GM19397 (cell line): ENCODE data around the gene SLCO3A1.

Source experiments
- ATAC-seq: cut with Tn5 transposase; IDR thresholded peaks from one replicate; pipeline ENCODE4 v1.9.1; 2021; ENCODE audit warnings: mild to moderate bottlenecking, moderate library complexity; ENCODE audit not compliant: unreplicated experiment

The SLCO3A1 gene

DNA sequence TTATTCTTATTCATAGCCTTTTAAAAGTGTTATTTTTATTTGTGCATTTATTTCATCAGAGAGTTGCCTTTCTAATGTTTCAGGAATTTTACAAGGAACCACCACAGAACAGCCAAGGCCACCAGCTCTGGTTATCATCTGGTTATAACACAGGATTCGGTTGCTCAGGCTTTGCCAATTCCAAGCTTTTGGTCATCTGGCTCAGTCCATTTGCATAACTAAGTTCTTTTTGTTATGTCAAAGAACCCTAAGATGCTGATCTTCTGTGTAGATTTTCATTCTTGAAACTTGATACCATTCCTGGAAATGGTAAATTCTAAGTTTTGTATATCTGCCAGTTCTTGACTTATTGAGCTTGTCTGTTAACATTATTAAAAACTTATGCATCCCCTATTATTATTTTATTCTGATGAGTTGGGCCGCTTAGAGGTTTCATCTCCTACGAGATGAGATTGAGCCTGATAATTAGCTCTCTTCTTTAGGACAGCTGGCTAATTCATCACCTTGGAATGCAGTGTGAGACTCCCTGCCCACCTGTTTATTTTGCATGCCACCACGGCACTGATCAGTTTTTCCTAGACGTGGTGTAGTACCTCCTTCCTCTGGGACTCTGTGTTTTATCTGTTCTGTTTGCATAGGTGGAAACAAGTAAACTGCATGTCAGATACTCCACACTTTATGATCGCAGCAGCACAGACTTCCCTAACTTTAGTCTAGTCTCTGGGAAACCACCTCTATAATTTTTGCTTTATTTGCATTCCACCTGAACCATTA, 264.8 kb downstream of the SLCO3A1 start:
- ATAC-seq: no peak

DNA sequence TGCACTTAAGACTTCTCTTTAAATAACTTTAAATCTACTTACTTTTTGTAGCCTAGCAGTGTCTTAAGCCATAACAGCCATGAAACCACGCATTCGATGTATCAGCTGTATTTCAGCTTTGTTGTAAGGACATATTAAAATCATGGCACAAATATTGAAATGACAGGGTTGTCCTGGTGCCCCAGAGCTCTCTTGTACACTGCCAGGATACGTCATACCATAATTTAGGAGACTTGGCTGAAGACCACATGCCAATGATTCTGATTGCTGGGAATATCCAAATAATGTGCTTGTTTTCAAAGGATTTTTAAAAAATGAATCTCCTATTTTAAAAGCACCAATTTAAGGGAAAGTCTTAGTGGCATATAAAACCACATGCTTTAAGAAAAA, 265.4 kb downstream of the SLCO3A1 start:
- ATAC-seq: no peak

- no peak for ATAC-seq
These were observed 266.7 kb downstream of the SLCO3A1 start for GRCh38 chr15:92120094-92120795.

DNA sequence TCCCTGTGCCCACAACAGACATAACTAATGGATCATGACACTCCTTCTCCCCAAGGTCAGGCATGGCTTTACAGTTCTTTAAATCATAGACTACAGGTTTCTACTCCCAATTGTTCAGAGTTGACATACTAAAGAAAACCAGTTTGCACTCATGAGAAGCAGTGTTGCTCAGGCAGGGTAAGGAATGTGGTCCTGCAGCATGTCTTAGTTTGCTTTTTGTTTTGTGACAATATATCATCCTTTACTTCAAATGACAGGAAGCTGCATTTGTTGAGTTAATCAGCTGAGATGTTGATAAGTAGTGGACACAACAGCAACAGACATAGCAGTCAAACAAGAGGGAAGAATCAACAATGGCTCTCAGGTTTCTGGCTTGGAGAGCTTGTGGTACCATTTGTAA, 267.5 kb downstream of the SLCO3A1 start:
- no peak for ATAC-seq

DNA sequence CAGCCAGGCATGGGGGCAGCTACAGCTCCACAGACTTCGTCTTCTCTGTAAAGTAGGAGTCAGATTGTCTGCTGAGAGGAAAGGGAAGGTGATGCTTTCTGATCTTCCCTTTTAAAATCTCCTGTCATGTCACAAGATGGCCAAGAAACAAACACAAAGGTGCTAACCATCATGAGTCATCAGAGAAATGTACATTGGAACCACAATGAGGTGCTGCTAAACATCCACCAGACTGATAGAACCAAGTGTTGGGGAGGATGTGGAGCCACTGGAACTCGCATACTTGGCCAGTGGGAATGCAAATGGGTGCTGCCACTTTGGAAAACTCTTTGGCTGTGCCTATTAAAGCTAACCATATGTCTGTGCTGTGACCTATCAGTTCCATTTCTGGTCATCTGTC, 268.8 kb downstream of the SLCO3A1 start:
- no peak for ATAC-seq

DNA sequence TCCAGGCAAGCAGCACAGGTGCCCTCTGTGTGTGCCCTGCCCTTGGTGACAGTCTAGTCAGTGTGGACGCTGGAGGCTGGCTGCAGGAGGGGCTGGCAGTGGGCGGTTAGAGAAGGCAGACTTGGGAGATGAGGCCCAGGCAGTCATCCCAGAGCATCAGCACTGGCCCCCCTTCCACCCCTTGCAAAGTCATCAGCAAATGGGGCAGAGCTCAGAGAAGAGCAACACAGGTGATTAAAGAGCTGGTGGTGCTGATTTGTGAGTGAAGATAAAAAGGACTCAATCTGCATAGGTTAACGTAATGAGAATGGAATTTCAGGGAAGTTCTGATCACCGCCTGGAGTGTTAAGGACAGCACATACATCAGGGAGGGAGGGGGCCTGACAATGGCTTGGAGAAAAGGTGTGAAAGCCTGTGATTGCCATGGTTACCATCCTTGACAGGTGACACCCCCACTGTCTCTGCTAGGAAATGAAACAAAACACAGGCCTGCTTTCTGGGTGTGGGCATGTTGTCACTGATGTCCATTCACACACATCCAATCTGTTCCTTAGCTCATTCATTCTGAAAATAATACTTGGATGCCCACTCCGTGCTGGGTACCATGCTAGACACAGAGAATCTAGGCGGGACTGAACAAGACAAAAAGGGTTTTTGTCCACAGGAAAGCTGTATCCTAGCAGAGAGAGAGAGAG, 270.6 kb downstream of the SLCO3A1 start:
- no peak for ATAC-seq

DNA sequence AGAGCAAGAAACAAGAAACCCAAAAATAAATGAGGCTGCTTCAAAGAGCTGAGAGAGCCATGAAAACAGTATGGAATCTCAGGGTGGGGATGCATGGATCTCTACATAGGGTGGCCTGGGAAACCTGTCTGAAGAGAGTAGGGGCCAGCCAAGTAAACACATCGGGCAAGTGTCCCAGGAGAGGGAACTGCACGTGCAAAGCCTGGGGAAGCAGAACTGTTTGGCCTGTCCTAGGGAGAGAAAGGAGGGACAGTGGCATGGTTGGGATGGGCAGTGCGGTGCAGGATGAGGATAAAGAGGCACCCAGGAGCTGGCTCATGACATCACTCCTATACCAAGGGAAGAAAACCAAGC, 271.1 kb downstream of the SLCO3A1 start:
- ATAC-seq: no peak

DNA sequence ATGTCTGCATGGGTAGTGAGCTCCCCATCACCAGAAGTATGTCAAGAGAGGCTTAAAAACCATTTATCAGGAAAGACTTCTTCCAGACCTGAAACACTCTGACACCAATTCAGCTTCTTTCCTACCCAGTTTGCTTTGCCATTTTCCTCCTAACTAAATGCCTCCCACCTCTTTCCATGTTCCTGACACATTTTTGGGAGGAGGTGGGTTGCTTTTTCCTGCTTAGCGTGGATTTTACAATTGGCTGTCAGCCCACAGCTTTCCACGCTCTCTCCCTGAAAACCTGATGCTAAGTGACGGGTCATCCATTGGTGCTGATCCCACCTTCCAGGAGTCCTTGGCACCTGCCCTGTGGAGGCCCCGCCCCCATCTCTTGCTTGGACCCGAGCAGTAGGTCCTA, 275.3 kb downstream of the SLCO3A1 start:
- ATAC-seq: no peak

DNA sequence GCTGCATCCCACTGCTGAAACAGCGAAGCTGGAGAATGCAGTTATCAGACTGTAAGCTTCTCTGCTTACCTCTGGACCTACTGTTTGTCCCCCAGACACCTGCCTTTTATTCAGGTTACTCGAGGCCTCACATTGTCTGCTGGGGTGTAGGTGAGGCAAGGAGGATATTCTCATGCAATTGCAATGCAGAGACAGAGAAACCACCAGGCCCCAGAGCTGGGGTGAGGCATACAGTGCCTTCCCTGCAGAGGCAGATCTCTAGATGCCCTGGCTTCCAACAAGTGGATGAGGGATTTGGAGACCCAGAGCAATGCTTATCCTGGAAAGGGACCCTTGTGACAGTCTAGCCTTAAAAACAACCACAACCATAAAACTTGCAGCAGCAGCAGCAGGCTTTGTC, 276.7 kb downstream of the SLCO3A1 start:
- no peak for ATAC-seq

DNA sequence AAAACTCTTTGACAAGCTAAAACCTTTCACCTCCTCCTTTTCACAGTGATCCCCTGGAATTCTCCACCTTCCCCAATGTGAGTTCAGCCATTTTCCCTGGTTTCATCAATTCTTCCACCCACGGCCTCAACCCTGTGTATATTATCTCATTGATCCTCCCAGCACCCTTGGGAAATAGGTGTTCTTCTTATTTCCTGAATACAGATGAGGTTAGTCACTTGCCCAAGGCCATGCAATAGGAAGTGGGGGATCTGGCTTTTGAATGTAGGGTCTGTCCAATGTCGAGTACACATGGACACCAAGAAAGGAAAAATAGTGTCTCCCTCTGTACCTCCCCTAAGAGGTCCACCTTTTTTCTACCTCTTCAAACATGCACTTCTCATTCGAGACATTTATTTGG, 277.4 kb downstream of the SLCO3A1 start:
- ATAC-seq: no peak

- no peak for ATAC-seq
These were observed 279.7 kb downstream of the SLCO3A1 start for GRCh38 chr15:92132982-92133755.

GRCh38 chr15:92140796-92141195, 287.3 kb downstream of the SLCO3A1 start:
- no peak for ATAC-seq

- no peak for ATAC-seq
These were observed 288.1 kb downstream of the SLCO3A1 start for GRCh38 chr15:92141607-92142006.

DNA sequence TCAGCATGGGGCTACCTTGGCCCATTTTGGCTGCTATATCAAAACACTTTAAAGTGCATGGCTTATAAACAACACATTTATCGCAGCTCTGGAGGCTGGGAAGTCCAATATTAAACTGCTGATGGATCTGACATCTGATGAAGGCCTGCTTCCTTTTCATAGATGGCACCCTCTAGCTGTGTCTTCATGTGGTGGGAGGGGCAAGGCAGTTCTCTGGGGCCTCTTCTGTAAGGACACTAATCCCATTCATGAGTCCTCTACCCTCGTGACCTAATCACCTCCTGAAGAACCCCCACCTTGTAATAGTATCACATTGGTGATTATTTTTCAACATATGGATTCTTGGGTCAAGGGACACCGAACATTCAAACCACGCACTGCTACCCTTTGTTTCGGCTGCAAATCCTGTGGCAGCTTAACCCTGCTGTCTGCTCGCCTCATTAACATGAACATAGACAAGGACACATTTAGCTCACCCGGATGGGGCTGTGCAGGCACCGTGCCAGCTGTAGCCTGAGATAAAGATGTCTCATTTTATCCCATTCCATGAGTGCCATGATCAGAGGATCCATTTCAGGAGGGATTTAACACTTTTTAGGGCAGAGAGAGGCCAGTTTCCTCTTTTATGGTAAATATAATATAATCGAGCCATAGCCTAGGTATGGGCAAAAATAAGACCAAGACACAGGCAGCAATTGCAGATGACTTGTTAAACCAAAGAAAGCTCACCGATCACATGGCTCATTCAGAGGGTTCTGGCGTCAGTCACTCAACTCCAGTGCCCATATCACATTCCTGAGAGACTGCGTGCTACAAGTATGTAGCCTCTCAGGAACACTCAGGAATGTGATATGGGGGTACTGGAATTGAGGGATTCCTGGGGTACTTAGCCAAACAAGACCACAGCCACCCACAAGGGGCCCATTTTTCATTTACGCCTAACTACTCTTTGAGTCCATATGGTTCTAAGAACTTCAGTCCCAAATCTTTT, 289.0 kb downstream of the SLCO3A1 start:
- ATAC-seq: no peak

GRCh38 chr15:92143765-92144164, 290.3 kb downstream of the SLCO3A1 start:
- no peak for ATAC-seq

- ATAC-seq: no peak
These were observed 293.1 kb downstream of the SLCO3A1 start for GRCh38 chr15:92146511-92147150.

DNA sequence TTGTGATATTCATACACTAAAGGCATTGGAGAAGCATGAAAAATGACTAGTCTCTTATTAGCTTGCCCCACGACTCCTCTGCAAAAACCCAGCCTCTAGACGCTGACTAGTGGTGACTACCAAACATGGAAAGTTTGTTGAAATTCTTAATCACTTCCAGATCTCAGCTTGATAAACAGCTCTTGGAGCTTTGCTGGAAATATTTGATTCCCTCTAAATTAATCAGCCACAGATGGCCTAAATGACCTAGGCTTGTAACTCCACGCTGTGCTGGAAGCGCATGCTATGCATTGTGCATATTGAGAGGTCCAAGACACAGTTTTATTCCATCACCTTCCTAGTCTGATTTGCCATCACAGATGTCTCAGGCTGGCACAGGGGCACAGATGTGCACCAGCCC, 295.5 kb downstream of the SLCO3A1 start:
- no peak for ATAC-seq

- ATAC-seq: no peak
These were observed 296.0 kb downstream of the SLCO3A1 start for GRCh38 chr15:92149465-92149864.

GRCh38 chr15:92151168-92151567, 297.7 kb downstream of the SLCO3A1 start:
- no peak for ATAC-seq

- ATAC-seq: no peak
These were observed 298.2 kb downstream of the SLCO3A1 start for GRCh38 chr15:92151741-92152140.
